ENCODE results near the gene PSKH1.
"Not testable (repeated sequence)": the region's sequence is repeated elsewhere in the genome, so short reads cannot be mapped to it uniquely, and the experiment has no call there.

Gene PSKH1

DNA sequence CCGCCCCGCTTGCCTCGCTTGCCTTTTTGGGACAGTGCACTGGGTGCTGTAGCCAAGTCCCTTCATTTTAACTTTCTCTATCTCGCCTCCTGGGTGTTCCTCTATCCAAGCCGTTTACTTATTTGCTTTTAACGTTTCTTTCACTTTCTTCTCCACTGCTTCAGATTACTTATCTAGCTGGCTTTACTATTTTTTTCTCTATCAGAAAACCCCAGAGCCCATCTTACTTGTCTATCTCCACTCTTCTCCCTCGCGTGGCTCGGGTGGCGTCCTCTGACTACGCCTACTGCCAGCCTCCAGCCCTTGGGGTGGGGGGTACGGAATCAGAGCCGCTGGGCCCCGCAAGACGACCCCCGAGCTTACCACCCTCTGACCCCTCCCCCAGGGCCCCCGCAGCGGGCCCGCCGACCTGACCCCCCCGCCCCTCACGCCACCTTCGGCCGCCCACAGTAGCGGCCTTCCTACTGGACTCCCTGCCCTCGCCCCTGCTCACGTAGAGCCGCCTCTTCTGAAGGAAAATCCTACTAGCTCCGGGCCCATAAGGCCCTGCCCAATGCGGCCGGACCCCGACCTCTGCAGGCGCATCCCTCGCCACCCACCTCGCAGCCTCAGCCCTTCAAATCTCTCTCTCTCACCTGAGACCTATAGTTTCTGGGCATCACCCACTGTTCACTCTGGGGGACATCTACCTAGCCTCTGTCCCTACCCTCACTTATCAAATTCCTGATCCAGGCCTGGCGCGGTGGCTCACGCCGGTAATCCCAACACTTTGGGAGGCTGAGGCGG is 76.4 kb downstream of the PSKH1 start:
- no peak for DNase-seq (ENCODE audit: low read depth)
- no peak for TF ChIP-seq CTCF (conservative IDR thresholded peaks at IDR 0.05; ENCODE audit: control insufficient read depth, insufficient read depth, low read depth, low read length)
- peak overlapping the region; percentile 63 for H3K4me3 ChIP-seq (ENCODE audit: control insufficient read depth, low read depth, low read length)

- DNase-seq (ENCODE audit: low read depth) = no peak
- TF ChIP-seq CTCF (conservative IDR thresholded peaks at IDR 0.05; ENCODE audit: control insufficient read depth, insufficient read depth, low read depth, low read length) = no peak
- H3K4me3 ChIP-seq (ENCODE audit: control insufficient read depth, low read depth, low read length) = no peak overlapping the region
These were observed 78.1 kb downstream of the PSKH1 start for GRCh38 chr16:67971111-67971510.

DNA sequence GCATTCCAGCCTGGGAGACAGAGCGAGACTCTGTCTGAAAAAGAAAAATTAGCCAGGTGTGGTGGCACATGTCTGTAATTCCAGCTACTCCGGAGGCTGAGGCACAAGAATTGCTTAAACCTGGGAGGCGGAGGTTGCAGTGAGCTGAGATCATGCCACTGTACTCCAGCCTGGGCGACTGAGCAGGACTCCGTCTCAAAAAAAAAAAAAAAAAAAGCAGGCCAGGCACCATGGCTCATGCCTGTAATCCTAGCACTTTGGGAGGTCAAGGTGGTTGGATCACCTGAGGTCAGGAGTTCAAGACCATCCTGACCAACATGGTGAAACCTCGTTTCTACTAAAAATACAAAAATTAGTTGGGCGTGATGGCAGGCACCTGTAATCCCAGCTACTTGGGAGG is 79.2 kb downstream of the PSKH1 start:
- DNase-seq (ENCODE audit: low read depth); H3K4me3 ChIP-seq (ENCODE audit: control insufficient read depth, low read depth, low read length): not testable (repeated sequence)

- TF ChIP-seq CTCF (conservative IDR thresholded peaks at IDR 0.05; ENCODE audit: control insufficient read depth, insufficient read depth, low read depth, low read length) = no peak
- no peak overlapping the region for H3K4me3 ChIP-seq (ENCODE audit: control insufficient read depth, low read depth, low read length)
- DNase-seq (ENCODE audit: low read depth) = no peak
These were observed 82.5 kb downstream of the PSKH1 start for GRCh38 chr16:67975321-67976105.

GRCh38 chr16:67976205-67976604 is 83.2 kb downstream of the PSKH1 start:
- H3K4me3 ChIP-seq (ENCODE audit: control insufficient read depth, low read depth, low read length) = no peak overlapping the region
- DNase-seq (ENCODE audit: low read depth) = no peak
- TF ChIP-seq CTCF (conservative IDR thresholded peaks at IDR 0.05; ENCODE audit: control insufficient read depth, insufficient read depth, low read depth, low read length) = no peak

GRCh38 chr16:67977005-67977404 is 84.0 kb downstream of the PSKH1 start:
- DNase-seq (ENCODE audit: low read depth) = no peak
- no peak for TF ChIP-seq CTCF (conservative IDR thresholded peaks at IDR 0.05; ENCODE audit: control insufficient read depth, insufficient read depth, low read depth, low read length)
- H3K4me3 ChIP-seq (ENCODE audit: control insufficient read depth, low read depth, low read length) = no peak overlapping the region

All from fibroblast of mammary gland (primary cell).